ENCODE data around the gene TMC2. TPM values are rescaled to one million over a fixed set of nuclear protein-coding genes. Genes with fewer than 3 reads are reported as not detected.
A peak's percentile ranks its signal among the peaks of the same experiment; 100 is the strongest.

TMC2 gene
- total RNA-seq, 1 experiment from 2014 or later: not detected

GRCh38 chr20:2663887-2664719 lies 127.7 kb downstream of the TMC2 start, which contains the start of gene IDH3B:
Gene IDH3B (minus strand): TSS chr20:2664216. CDS start chr20:2664188, 28 bp downstream.
- H3K4me1 ChIP-seq (ENCODE audit: control insufficient read depth, insufficient read depth, low read length): peaks cover 9% of the 10 kb centered on the region
- intact Hi-C loops (cut with micrococcal nuclease; ENCODE audit: unreplicated experiment): no loop called here
- ATAC-seq (peak; percentile 97), DNase-seq (ENCODE audit: low read depth, low spot score) (no peak)
- TF ChIP-seq CTCF (IDR thresholded peaks at IDR 0.05) (no peak), TCF7L2 (IDR thresholded peaks at IDR 0.05; ENCODE audit: low read depth, low read length) (peak; percentile 65), POLR2AphosphoS5 (IDR thresholded peaks at IDR 0.05; ENCODE audit: low read depth, low read length) (peak; percentile 98), SIN3A (IDR thresholded peaks at IDR 0.05; ENCODE audit: borderline replicate concordance, insufficient read depth, low read depth, low read length) (peak; percentile 89; the same call in 1 of the 2 replicates), REST (IDR thresholded peaks at IDR 0.05; ENCODE audit: insufficient read depth in 1 of 2, low read depth in 2 of 2, low read length in 1 of 2) (0 out of 4 replicates have a peak, but pooled peaks of 1 of the 2 experiments have one; percentile 44)
- peaks cover 9% of the 10 kb centered on the region; the same call in 1 of the 2 replicates for H3K36me3 ChIP-seq (ENCODE audit: control insufficient read depth, insufficient read depth, low read length)
- peak within 1 kb of the TSS; percentile 65 to 97 for H3K4me3 ChIP-seq (ENCODE audit: low read depth in 2 of 2, low read length in 2 of 2)
- ChIA-PET POLR2A (interaction anchor here (0.7 to 0.8 kb wide), 2 partner anchors 11 to 140 kb away, joined by 3 to 11 read pairs; no protein-coding TSS in a partner anchor), CTCF (interaction anchor here (0.6 kb wide), 1 partner anchor 87 kb away, joined by 10 read pairs; no protein-coding TSS in a partner anchor)
- TSS peak; percentile 100 for BruUV-seq (replicated peaks)
- in situ Hi-C loops (cut with HindIII; ENCODE audit: low pct_unique_long_range_greater_than_20kb, low sequenced_read_pairs): no loop called here
- no peaks in the 10 kb centered on the region for H3K27me3 ChIP-seq (ENCODE audit: control insufficient read depth, insufficient read depth, low read length)
- H3K27ac ChIP-seq (ENCODE audit: low read length): peak within 1 kb of the TSS; percentile 99
- no peaks in the 10 kb centered on the region for H3K9me3 ChIP-seq (ENCODE audit: control insufficient read depth, insufficient read depth, low read depth, low read length)

- CTCF ChIA-PET: interaction anchor here (1.0 kb wide), 1 partner anchor 16 kb away, joined by 4 read pairs; no protein-coding TSS in a partner anchor
- no peaks in the 10 kb centered on the region; the same call in 1 of the 2 replicates for H3K27me3 ChIP-seq (ENCODE audit: control insufficient read depth, insufficient read depth, low read length)
- H3K4me3 ChIP-seq (ENCODE audit: low read depth in 2 of 2, low read length in 2 of 2): no peak overlapping the region
- H3K9me3 ChIP-seq (ENCODE audit: control insufficient read depth, insufficient read depth, low read depth, low read length): no peaks in the 10 kb centered on the region
- no peaks in the 10 kb centered on the region for H3K4me1 ChIP-seq (ENCODE audit: control insufficient read depth, insufficient read depth, low read length)
- TF ChIP-seq POLR2AphosphoS5 (IDR thresholded peaks at IDR 0.05; ENCODE audit: low read depth, low read length) (no peak), SIN3A (IDR thresholded peaks at IDR 0.05; ENCODE audit: borderline replicate concordance, insufficient read depth, low read depth, low read length) (no peak), REST (IDR thresholded peaks at IDR 0.05; ENCODE audit: insufficient read depth in 1 of 2, low read depth in 2 of 2, low read length in 1 of 2) (no peak), TCF7L2 (IDR thresholded peaks at IDR 0.05; ENCODE audit: low read depth, low read length) (no peak), CTCF (IDR thresholded peaks at IDR 0.05) (no peak; the same call in 1 of the 2 replicates)
- intact Hi-C loops (cut with micrococcal nuclease; ENCODE audit: unreplicated experiment): no loop called here
- BruUV-seq (replicated peaks): no TSS peak
- H3K36me3 ChIP-seq (ENCODE audit: control insufficient read depth, insufficient read depth, low read length): no peaks in the 10 kb centered on the region
- DNase-seq (ENCODE audit: low read depth, low spot score) (no peak), ATAC-seq (no peak)
- no peak overlapping the region for H3K27ac ChIP-seq (ENCODE audit: low read length)
- in situ Hi-C loops (cut with HindIII; ENCODE audit: low pct_unique_long_range_greater_than_20kb, low sequenced_read_pairs): no loop called here
- POLR2A ChIA-PET: no interaction called here
Measured at GRCh38 chr20:2671977-2672376, 135.6 kb downstream of the TMC2 start.
